ENCODE results near the gene UTF1.
"Not testable (repeated sequence)": the region's sequence is repeated elsewhere in the genome, so short reads cannot be mapped to it uniquely, and the experiment has no call there.

Gene UTF1

GRCh38 chr10:133210398-133211140 lies 19.4 kb upstream of the UTF1 start:
- no peak for DNase-seq

- DNase-seq = no peak
These were observed 18.7 kb upstream of the UTF1 start for GRCh38 chr10:133211141-133211830.

- no peak for DNase-seq
These were observed 17.8 kb upstream of the UTF1 start for GRCh38 chr10:133211959-133212852.

- DNase-seq = no peak
These were observed 17.0 kb upstream of the UTF1 start for GRCh38 chr10:133212853-133213494.

GRCh38 chr10:133213641-133214467 lies 16.2 kb upstream of the UTF1 start:
- DNase-seq = no peak

- no peak for DNase-seq
These were observed 15.3 kb upstream of the UTF1 start for GRCh38 chr10:133214468-133215410.

- no peak for DNase-seq
These were observed 14.4 kb upstream of the UTF1 start for GRCh38 chr10:133215586-133215985.

GRCh38 chr10:133216776-133217175 lies 13.2 kb upstream of the UTF1 start:
- no peak for DNase-seq

GRCh38 chr10:133217800-133218589 lies 12.0 kb upstream of the UTF1 start:
- no peak for DNase-seq

GRCh38 chr10:133218891-133219290 lies 11.1 kb upstream of the UTF1 start:
- no peak for DNase-seq

- DNase-seq = no peak
These were observed 10.2 kb upstream of the UTF1 start for GRCh38 chr10:133219782-133220181.

GRCh38 chr10:133221331-133221730 lies 8.7 kb upstream of the UTF1 start:
- no peak for DNase-seq

- not testable (repeated sequence) for DNase-seq
These were observed 8.3 kb upstream of the UTF1 start for GRCh38 chr10:133221756-133222155.

GRCh38 chr10:133224076-133224475 lies 5.9 kb upstream of the UTF1 start:
- DNase-seq = no peak

- DNase-seq = no peak
These were observed 5.2 kb upstream of the UTF1 start for GRCh38 chr10:133224756-133225372.

GRCh38 chr10:133225707-133226191 lies 4.3 kb upstream of the UTF1 start:
- no peak for DNase-seq

- no peak for DNase-seq
These were observed 3.7 kb upstream of the UTF1 start for GRCh38 chr10:133226251-133226808.

- DNase-seq = no peak
These were observed 2.8 kb upstream of the UTF1 start for GRCh38 chr10:133227256-133227655.

Data from NCI-H2171 (cell line).